Measurements from ENCODE around the gene CACNA1S.

Gene CACNA1S

DNA sequence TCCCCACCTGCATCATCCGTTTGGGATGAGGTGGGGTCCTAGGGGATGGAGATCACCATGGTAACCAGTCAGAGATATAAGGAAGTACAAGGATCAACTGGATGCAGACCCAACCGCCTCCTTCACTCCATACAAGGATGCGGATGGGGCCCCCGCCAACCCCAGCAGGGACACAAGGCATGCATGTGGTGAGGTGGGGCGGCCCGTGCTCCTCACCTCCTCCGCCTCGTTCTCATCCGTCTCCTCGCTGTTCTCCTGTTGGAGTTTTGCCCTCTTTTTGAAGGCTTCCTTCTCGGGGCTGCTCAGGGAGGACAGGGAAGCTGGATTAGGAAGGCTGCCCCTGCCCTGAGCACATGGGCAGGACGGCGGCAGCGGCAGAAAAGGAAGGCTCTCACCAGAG lies 112.6 kb downstream of the CACNA1S start:
- TF ChIP-seq, protein P1, sequence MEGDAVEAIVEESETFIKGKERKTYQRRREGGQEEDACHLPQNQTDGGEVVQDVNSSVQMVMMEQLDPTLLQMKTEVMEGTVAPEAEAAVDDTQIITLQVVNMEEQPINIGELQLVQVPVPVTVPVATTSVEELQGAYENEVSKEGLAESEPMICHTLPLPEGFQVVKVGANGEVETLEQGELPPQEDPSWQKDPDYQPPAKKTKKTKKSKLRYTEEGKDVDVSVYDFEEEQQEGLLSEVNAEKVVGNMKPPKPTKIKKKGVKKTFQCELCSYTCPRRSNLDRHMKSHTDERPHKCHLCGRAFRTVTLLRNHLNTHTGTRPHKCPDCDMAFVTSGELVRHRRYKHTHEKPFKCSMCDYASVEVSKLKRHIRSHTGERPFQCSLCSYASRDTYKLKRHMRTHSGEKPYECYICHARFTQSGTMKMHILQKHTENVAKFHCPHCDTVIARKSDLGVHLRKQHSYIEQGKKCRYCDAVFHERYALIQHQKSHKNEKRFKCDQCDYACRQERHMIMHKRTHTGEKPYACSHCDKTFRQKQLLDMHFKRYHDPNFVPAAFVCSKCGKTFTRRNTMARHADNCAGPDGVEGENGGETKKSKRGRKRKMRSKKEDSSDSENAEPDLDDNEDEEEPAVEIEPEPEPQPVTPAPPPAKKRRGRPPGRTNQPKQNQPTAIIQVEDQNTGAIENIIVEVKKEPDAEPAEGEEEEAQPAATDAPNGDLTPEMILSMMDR (IDR thresholded peaks at IDR 0.05; ENCODE audit: low read depth, low read length): no peak
- TF ChIP-seq MYC (IDR thresholded peaks at IDR 0.05; ENCODE audit: low read depth, low read length): no peak
- TF ChIP-seq, protein P2, sequence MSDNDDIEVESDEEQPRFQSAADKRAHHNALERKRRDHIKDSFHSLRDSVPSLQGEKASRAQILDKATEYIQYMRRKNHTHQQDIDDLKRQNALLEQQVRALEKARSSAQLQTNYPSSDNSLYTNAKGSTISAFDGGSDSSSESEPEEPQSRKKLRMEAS (IDR thresholded peaks at IDR 0.05; ENCODE audit: low read depth, low read length): no peak
- no peak for TF ChIP-seq POLR2A (IDR thresholded peaks at IDR 0.05; ENCODE audit: extremely low read depth, insufficient read length)
- no peak overlapping the region for H3K4me3 ChIP-seq (ENCODE audit: low read depth, low read length)
- no peak for DNase-seq (ENCODE audit: low read depth)

DNA sequence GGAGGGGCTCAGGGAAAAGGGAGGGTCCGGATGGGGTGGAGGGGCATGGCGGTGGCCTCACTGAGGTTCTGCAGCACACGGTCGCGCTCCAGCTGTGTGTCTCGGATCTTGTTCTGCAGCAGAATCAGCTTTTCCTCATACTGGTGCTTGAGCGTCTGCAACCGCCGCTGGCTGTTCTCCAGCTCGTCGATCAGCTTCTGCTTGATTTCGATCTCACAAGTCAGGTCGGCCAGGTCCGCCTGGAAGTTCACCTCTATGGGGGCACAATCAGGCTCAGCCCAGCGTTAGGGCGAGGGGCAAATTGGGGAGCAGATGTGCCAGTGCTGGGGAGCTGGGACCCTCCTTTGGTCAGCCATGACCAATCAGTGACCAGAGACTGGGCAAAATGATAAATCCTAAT lies 113.9 kb downstream of the CACNA1S start:
- no peak for DNase-seq (ENCODE audit: low read depth)
- H3K4me3 ChIP-seq (ENCODE audit: low read depth, low read length): no peak overlapping the region
- TF ChIP-seq, protein P2 (IDR thresholded peaks at IDR 0.05; ENCODE audit: low read depth, low read length): no peak
- TF ChIP-seq MYC (IDR thresholded peaks at IDR 0.05; ENCODE audit: low read depth, low read length) (no peak), POLR2A (IDR thresholded peaks at IDR 0.05; ENCODE audit: extremely low read depth, insufficient read length) (no peak)
- TF ChIP-seq, protein P1 (IDR thresholded peaks at IDR 0.05; ENCODE audit: low read depth, low read length): no peak

DNA sequence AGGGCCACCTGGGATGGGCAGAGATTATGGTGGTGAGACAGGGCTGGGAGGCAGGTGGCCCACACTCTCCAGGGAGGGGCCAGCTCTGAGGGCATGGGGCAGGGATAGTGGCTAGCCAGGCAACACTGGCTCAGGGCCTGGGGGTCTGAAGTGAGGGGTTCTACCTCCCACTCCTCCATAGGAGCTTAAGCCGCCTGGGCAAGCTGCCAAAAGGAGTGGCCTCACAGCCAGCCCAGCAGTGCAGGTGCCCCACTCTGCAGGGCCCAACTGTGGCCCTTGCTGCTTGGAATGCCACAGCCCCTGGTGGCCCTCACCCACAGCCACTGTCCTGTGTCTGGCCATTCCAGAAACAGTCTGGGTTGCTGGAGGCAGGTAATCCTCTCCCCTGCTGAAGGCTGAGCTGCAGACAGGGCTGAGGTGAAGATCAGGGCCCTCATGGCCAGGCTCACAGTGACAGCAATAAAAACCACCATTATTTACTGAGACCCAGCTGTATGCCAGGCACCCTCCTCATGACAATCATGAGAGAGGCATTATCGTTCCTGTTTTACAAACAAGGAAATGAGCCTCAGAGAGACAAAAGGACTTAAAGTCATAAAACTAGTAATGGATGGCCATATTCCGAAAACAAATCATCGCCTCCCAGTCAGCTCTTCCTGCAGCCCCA lies 119.7 kb downstream of the CACNA1S start:
- no peak overlapping the region for H3K4me3 ChIP-seq (ENCODE audit: low read depth, low read length)
- TF ChIP-seq, protein P2 (IDR thresholded peaks at IDR 0.05; ENCODE audit: low read depth, low read length): no peak
- TF ChIP-seq POLR2A (IDR thresholded peaks at IDR 0.05; ENCODE audit: extremely low read depth, insufficient read length) (no peak), MYC (IDR thresholded peaks at IDR 0.05; ENCODE audit: low read depth, low read length) (no peak)
- TF ChIP-seq, protein P1 (IDR thresholded peaks at IDR 0.05; ENCODE audit: low read depth, low read length): no peak
- no peak for DNase-seq (ENCODE audit: low read depth)

DNA sequence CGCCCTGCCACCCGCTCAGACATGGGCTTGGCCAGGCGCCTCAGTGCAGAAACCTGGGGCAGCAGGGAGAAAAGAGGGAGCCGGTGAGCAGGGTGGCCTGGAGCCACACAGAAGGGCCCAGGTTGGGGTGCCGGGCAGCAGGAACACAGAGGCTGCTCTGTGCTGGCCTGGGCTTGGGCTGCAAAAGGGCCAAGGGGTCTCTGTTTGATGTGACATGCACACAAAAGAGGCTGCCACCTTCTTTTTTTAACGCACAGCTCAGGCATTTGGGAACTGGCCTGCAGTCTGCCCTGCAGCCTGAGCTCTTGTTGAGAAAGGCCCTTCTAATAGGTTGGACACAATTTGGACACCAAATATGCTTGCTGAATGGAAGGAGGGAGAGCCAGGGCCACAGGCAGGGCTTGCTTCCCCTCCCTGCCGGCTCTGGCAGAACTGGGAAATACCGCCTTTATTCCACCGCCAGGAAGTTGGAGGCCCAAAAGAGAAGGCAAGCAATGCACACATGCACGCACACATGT lies 121.1 kb downstream of the CACNA1S start:
- no peak overlapping the region for H3K4me3 ChIP-seq (ENCODE audit: low read depth, low read length)
- no peak for DNase-seq (ENCODE audit: low read depth)
- TF ChIP-seq, protein P2 (IDR thresholded peaks at IDR 0.05; ENCODE audit: low read depth, low read length): no peak
- no peak for TF ChIP-seq MYC (IDR thresholded peaks at IDR 0.05; ENCODE audit: low read depth, low read length)
- TF ChIP-seq, protein P1 (IDR thresholded peaks at IDR 0.05; ENCODE audit: low read depth, low read length): no peak
- TF ChIP-seq POLR2A (IDR thresholded peaks at IDR 0.05; ENCODE audit: extremely low read depth, insufficient read length): no peak

DNA sequence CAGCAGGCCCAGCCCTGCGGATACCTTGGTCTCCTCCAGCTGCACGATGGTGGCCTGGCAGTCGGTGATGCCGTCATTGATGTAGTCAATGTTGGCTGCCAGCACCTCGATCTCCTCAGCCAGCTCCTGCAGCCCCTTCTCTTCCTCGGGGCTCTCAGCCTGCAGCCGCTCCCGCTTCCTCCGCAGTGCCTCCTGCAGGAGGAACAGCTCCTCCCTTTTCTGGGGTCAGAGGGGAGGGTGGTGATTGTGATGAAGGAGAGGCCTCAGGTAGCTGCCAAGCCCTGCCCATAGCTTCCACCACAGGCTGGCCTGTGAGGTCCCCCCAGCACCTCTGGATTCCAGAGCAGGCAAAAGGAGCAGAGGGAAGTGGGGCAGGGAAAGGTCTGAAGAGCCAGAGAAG lies 122.1 kb downstream of the CACNA1S start:
- TF ChIP-seq, protein P2 (IDR thresholded peaks at IDR 0.05; ENCODE audit: low read depth, low read length): no peak
- TF ChIP-seq MYC (IDR thresholded peaks at IDR 0.05; ENCODE audit: low read depth, low read length): no peak
- no peak for TF ChIP-seq POLR2A (IDR thresholded peaks at IDR 0.05; ENCODE audit: extremely low read depth, insufficient read length)
- TF ChIP-seq, protein P1 (IDR thresholded peaks at IDR 0.05; ENCODE audit: low read depth, low read length): no peak
- no peak overlapping the region for H3K4me3 ChIP-seq (ENCODE audit: low read depth, low read length)
- DNase-seq (ENCODE audit: low read depth): no peak

Measured in NB4 (cell line).